GM12872 (cell line): ENCODE data around the gene LPAR1.

Source experiments
- TF ChIP-seq, protein P1 (sequence below): IDR thresholded peaks from 3 replicates; pipeline ENCODE4 v1.5.1; 2011; ENCODE audit warnings: low read depth, mild to moderate bottlenecking, low read length, moderate library complexity; ENCODE audit not compliant: insufficient read depth

LPAR1 gene

DNA sequence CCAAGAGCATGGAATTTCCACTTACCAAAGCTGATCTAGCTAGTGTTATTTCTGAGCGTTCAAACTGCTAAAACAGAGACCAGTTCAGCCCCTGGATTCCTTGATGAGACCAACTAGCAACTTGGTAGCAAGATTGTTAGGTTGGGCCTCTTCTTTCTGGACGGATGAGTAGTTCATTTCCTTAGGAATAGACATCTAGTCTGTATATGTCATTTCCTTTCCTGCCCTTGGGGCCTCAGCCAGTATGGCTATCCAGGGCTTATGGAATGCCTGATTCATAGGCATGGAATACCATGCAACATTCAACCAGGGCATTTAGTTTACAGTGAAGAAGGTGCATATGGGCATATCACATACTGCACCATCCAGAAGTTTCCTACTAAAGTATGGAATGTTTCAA is 14.5 kb upstream of the LPAR1 start:
- TF ChIP-seq, protein P1, sequence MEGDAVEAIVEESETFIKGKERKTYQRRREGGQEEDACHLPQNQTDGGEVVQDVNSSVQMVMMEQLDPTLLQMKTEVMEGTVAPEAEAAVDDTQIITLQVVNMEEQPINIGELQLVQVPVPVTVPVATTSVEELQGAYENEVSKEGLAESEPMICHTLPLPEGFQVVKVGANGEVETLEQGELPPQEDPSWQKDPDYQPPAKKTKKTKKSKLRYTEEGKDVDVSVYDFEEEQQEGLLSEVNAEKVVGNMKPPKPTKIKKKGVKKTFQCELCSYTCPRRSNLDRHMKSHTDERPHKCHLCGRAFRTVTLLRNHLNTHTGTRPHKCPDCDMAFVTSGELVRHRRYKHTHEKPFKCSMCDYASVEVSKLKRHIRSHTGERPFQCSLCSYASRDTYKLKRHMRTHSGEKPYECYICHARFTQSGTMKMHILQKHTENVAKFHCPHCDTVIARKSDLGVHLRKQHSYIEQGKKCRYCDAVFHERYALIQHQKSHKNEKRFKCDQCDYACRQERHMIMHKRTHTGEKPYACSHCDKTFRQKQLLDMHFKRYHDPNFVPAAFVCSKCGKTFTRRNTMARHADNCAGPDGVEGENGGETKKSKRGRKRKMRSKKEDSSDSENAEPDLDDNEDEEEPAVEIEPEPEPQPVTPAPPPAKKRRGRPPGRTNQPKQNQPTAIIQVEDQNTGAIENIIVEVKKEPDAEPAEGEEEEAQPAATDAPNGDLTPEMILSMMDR = no peak

DNA sequence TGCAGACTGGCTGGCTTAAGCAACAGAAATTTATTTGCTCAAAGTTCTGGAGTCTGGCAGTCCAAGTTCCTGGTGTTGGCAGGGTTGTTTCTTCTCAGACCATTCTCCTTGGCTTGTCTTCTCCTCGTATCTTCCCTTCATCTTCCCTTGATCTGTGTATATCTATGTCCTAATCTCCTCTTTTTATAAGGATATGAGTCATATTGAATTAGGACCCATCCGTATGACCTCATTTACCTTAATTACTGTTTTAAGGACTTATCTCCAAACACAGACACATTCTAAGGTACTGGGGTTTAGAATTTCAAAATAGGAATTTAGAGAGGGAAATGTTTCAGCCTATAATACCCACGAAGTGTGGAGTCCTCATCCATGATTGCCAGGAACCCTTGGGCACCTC is 13.1 kb upstream of the LPAR1 start:
- TF ChIP-seq, protein P1 = no peak

DNA sequence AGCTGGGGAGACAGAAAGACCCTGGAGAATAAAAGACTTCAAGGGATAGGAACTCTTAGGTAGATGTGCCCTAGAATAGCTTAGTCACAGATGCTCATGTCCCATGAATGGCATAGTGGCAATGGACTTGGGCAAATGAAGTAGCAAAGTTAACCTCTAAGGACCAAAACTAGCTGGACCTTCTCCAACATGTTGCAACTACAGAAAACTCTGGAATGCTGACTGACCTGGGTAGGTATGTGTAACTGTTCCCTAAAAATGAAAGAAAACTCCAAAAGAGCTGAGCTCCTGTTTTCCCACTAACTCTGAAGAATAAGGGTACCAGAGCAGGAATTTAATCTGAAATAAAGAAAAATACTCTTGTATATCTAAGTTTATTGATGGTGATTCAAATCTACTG is 12.5 kb upstream of the LPAR1 start:
- TF ChIP-seq, protein P1 = no peak

DNA sequence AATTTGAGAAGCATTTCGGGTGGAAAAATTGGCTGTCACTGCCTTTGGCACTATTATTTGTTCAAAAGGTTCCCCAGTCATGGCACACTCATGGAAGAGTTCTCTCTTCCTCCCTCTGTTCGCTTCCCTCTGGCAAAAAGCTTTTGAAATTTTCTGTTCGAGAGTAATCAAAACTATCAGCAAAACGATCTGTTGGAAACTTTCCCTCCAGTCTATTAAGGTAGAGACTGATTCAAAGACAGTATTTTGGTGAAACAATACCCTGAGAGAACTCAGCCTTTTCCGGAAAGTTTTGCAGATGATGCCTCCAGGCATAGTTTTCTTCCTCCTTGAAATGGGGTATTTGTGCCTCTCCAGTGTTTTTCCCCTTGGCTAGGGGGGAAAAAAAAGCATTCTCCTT is 3.6 kb upstream of the LPAR1 start:
- TF ChIP-seq, protein P1 = no peak

DNA sequence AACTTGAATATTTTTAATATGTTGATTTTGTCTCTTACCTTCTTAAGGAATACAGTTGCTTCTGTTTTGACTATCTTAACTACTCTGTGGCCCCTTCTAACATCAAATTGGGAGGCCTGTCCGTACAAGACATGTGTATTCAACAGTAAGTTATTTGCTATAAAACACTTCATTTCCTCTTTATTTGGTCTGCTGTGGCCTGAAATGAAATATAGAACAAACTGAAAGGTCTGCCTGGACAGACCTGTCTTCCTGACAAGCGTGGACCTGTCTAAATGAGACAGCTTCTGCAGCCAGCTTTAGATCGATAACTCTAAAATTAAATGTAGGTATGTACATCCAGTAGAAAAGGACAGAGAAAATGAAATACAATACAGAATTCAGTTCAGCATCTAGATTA is 2.2 kb upstream of the LPAR1 start:
- TF ChIP-seq, protein P1 = no peak

DNA sequence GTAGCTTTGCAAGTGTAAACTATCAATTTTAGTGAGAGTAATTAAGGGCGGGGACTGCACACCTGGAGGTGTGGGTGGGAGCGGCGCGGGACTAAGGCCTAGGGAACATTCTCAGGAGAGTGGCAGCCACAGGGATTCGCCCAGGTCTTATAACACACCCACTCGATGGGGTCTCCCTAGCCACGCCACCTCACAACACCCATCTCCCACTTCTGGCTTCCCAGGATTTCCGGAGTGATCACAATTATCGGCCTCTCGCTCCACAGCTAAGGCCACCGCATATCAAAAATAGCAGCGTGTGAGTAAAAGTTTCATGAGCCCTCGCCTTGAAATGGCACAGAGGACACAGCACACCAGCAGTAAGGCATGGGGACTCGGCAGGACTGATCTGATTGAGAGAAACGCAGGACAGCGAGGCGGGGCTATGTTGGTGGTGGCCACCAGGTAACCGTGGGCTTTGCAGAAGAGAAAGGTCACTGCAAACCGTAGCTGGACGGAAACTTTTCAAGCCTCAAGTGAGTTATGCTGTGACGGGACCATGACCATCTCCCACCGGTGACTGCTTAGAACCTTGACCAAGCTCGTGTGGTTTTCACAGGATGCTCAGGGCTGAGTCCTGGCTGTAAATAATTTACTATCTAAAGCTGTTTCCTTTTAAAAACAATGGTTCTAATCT is 1.1 kb upstream of the LPAR1 start:
- TF ChIP-seq, protein P1 = no peak

DNA sequence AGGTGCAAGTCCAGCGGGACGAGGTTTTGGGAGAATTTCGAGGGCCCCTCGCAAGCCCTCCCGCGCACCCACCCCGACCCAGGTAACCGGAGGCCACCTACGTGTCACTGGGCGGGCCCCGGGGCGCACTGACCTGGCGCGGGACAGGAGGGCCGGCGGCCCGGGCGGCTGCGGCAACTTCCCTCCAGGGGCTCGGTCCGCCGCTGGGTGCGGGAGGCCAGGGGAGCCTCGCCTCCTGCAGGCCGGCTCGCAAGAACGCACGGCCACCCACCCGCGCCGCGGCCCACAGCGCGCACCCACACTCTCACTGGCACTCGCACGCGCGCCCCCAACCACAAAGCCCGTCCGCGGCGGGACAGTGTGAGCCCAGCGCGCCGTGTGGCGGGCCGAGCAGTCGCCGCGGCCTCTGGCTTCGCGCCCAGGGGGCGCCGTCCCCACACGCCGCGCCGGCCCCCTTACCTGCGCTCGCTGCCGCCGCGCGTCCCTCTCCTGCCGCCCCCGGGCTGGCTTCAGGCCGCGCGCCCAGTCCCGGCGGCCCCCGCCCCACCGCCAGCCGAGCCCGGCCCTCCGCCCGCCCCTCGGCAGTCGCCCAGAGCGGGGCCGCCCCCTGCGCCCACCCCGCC is 451 bp downstream of the LPAR1 start:
- TF ChIP-seq, protein P1 = no peak
